ENCODE measurements around the gene CSMD2.
"Not testable (repeated sequence)": the region's sequence is repeated elsewhere in the genome, so short reads cannot be mapped to it uniquely, and the experiment has no call there.

Gene CSMD2

DNA sequence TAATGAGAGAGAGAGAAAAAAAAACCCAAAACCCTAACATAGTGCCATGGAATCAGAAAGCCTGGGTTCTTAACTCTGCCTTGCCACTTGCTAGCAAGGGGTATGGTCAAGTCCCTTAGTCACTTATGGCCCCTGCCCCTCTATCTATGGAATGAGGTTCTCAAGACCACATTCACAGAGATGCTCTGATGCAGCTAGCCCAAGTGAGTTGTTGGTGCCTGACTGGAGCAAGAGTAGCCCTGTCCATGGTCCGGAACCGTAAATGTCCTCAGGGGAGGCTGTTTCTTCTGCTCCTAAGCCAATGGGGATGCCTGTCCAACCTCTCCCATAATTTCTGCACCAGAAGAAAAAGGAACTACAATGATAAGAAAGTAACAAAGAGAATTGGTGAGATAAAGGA lies 56.8 kb downstream of the CSMD2 start:
- DNase-seq (ENCODE audit: low spot score) = no peak

GRCh38 chr1:34101151-34101550 lies 63.9 kb downstream of the CSMD2 start:
- DNase-seq (ENCODE audit: low spot score) = peak; percentile 84

DNA sequence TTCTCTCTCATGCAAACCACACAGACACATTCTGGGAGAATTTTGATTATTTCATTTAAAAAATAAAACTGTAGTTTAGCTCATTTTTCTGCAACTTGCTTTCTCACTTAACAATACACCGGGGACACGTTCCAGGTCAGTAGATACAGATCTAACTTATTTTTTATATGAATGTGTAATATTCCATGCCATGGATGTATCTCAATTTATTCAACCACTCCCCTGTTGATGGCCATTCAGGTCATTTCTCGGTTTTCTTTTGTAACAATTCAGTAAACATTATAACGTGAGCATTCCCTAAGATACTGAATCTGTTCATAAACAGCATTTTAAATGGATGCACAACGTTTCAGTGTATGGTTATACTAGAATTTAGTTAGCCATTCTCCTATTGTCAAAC lies 64.7 kb downstream of the CSMD2 start:
- no peak for DNase-seq (ENCODE audit: low spot score)

- not testable (repeated sequence) for DNase-seq (ENCODE audit: low spot score)
Measured at GRCh38 chr1:34092399-34092798, 72.6 kb downstream of the CSMD2 start.

DNA sequence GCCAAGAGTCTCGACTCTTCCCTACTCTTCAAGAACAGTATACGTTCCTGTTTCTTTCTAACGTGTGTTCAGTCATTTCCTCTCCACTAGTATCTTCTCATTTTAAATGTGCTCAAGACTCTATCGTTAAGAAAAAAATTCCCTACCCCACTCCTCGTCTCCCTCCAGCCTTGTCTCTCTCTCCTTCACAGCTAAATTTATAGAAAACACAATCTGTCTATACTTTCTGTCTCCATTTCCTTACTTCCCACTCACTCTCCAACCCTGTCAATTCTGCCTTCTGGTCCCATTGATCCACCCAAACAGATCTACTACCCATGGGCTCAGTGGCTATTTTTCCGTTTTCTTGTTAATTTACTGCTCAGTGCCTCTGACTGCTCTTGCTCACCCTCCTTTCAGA lies 75.3 kb downstream of the CSMD2 start:
- DNase-seq (ENCODE audit: low spot score) = no peak

DNA sequence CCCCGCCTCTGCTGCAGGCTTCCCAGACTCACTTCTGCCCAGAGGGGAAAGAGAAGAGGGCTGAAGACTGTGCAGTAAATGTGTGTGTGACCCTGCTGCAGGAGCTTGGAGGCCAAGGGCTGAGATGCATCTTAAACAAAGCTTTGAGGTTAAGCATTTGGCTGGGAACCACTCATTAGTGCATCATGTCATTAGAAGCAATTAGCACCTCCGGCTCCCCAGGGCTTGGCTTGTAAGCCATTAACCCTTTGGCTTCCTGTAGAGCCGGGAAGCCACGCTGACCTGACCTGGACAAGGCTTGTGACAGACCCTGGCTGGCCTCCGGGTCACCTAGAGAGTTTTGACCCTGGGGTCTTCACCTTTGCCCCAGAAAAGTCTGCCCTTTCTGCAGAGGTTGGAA lies 77.0 kb downstream of the CSMD2 start:
- no peak for DNase-seq (ENCODE audit: low spot score)

DNA sequence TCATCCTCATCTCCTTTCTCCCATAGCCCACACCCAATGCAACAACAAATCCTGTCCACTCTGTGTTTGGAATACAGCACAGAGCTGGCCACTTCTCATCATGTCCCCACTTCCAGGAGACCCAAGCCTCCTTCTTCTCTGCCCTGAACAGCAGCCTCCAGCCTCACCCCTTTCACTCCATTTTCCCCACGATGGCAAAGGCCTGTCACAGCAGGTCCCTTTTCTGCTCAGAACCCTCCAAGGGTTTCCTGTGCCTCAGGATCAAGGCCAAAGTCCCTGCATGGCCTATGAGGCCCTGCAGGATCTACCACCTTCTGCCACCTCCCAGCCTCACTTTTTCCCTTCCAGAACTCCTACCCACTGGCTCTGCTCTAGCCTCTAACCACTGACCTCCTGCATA lies 78.5 kb downstream of the CSMD2 start:
- no peak for DNase-seq (ENCODE audit: low spot score)

GRCh38 chr1:34083974-34084373 lies 81.1 kb downstream of the CSMD2 start:
- DNase-seq (ENCODE audit: low spot score) = no peak

DNA sequence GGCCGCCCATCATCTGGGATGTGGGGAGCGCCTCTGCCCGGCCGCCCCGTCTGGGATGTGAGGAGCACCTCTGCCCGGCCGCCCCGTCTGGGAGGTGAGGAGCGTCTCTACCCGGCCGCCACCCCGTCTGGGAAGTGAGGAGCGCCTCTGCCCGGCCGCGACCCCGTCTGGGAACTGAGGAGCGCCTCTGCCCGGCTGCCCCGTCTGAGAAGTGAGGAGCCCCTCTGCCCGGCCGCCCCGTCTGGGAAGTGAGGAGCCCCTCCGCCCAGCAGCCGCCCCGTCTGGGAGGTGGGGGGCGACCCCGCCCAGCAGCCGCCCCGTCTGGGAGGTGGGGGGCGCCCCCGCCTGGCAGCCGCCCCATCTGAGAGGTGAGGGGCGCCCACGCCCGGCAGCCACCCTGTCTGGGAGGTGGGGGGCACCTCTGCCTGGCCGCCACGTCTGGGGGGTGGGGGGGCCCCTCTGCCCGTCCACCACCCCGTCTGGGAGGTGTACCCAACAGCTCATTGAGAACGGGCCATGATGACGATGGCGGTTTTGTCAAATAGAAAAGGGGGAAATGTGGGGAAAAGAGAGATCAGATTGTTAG lies 82.9 kb downstream of the CSMD2 start:
- DNase-seq (ENCODE audit: low spot score) = not testable (repeated sequence)

GRCh38 chr1:34078383-34078782 lies 86.6 kb downstream of the CSMD2 start:
- DNase-seq (ENCODE audit: low spot score) = no peak

- no peak for DNase-seq (ENCODE audit: low spot score)
Measured at GRCh38 chr1:34075576-34075975, 89.5 kb downstream of the CSMD2 start.

- no peak for DNase-seq (ENCODE audit: low spot score)
Measured at GRCh38 chr1:34073028-34073695, 91.9 kb downstream of the CSMD2 start.

DNA sequence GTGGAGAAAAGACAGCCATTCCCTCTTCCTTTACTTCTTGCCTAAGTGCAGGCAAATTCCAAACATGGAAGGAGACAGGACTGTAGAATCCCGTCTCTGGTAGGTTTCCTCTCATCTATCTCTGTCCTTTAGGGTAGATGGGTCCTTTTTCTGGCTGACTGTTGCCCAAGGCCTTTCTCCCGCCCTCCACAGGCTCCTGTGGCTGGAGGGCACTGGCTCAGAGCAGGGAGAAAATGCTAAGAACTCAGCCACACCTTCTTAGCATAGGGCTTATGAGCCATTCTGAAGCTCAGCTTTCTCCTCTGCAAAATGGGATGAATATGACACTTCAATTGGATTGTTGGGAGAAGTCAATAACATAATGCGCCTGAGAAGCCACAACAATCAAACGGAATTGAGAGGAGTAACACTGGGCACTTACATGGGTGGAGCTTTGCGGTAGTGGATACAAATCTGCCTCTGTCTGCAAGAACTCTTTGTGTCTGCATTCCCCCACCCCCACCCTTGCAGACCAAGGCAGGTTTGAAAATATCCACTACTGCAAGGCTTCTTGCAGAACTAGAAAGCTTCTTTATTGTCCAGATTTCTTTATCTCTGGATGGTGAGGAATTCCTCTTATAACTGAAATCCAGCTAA lies 94.7 kb downstream of the CSMD2 start:
- no peak for DNase-seq (ENCODE audit: low spot score)

DNA sequence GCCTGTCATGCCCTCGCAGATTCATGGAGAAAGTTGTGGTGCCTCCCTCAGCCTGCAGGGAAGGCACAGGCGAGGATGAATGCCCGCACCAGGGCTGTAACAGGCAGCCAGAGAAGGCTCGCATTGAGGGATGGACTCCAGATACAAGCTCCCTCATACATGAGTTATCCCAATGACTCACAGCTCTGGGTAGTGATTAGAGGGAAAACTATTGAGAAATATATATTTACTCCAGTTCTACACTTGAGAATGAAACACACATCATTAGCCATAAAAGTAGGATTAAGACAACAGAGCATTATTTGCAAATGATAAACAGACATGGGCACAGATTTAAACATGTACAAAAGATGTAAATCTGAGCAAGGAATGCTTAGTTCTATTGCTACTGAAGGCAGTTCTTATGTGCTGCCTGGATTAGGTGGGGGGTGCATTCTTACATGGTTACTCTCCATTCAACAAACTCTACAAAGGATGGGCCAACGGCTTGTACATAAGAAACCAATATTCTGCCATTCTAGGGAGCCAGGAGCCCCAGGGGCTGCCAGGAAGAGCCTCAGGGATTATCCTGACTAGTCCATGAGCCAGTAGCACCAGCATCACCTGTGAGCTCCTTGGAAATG lies 97.9 kb downstream of the CSMD2 start:
- DNase-seq (ENCODE audit: low spot score) = peak; percentile 89

- no peak for DNase-seq (ENCODE audit: low spot score)
Measured at GRCh38 chr1:34066166-34066565, 98.9 kb downstream of the CSMD2 start.

- no peak for DNase-seq (ENCODE audit: low spot score)
Measured at GRCh38 chr1:34065498-34065897, 99.5 kb downstream of the CSMD2 start.

DNA sequence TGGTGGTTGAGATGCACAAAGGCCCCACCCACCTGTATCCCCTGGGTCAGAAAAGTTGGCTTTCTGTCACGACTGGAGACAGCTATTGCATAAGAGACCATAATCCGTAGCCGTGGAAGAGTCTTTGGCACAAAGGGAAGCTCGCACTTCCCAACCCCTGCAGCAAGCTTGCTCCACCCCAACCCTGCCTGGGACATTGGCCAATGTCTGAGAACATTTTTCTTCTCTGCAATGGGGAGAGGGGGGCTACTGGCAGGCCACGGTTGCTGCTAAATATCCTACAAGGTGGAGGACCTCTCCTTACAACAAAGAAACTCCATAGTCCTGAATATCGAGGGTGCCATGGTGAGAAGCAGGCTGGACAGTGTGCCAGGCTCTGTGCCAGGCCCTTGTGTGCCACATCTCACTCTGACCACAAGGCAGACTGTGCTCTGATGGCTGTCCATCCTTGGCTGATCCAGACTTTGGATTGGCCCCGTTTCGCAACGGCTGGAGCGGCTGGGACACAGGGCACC lies 104.1 kb downstream of the CSMD2 start:
- DNase-seq (ENCODE audit: low spot score) = peak; percentile 25

GRCh38 chr1:34060187-34060730 lies 104.8 kb downstream of the CSMD2 start:
- no peak for DNase-seq (ENCODE audit: low spot score)

GRCh38 chr1:34057347-34058130 lies 107.5 kb downstream of the CSMD2 start:
- no peak for DNase-seq (ENCODE audit: low spot score)

GRCh38 chr1:34055818-34056217 lies 109.2 kb downstream of the CSMD2 start:
- DNase-seq (ENCODE audit: low spot score) = no peak

DNA sequence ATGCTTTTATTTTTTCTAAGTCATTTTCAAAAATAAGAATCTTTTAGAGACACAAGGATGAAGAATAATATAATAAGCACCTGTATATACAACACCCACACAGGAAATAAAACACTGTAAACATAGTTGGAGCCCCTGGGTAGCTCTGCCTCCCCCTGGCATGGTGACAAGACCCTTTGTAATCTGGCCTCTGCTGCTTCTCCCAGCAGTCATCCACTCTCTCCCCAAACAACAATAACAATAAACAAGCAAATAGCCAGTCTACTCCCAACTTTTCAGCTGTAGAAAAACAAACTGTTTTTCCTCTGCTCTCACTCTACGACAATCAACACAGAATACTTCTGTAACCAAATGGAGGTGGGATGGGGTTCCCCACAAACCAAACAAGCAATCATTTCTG lies 110.1 kb downstream of the CSMD2 start:
- no peak for DNase-seq (ENCODE audit: low spot score)

DNA sequence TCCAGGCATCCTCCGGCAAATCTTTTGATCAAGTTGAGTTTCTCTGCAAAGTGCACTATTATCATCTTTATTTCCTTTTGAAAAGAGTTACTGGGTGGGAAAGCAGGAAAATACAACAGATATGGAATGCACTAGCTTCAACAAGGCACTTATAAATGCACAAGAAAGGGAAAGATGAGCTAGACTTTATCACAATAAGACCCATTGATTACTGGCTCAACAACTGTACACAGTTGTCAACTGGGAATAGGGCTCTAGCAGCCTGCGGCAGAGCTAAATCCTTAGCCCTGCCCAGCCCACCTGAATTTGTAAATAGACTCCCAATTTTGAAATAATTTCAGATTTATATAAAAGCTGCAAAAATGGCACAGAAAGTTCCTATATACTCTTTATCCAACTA lies 111.4 kb downstream of the CSMD2 start:
- DNase-seq (ENCODE audit: low spot score) = no peak
